Measurements from ENCODE around the gene PLA2G2D. TPM values are rescaled to one million over a fixed set of nuclear protein-coding genes. Genes with fewer than 3 reads are reported as not detected.

The PLA2G2D gene
- total and polyA plus RNA-seq, 9 of the 15 experiments (the other 6 are each of a cell fraction or from before 2014, with no cell fraction given): not detected

- Histone ChIP-seq H3K27ac (ENCODE audit: extremely low read depth, low read depth, low read length) (no peak overlapping the region), H3K36me3 (ENCODE audit: control insufficient read depth, insufficient read depth, low read length) (no peaks in the 10 kb centered on the region), H4K20me1 (replicated peaks; ENCODE audit: control insufficient read depth, insufficient read depth, low read length) (no peaks in the 10 kb centered on the region), H3K9me1 (ENCODE audit: control insufficient read depth, insufficient read depth, low read length) (no peaks in the 10 kb centered on the region), H3K9ac (ENCODE audit: insufficient read depth in 1 of 2, low read depth in 2 of 2, low read length in 2 of 2) (no peak overlapping the region), H3K9me3 (replicated peaks; ENCODE audit: control insufficient read depth, insufficient read depth, low read depth, low read length) (no peaks in the 10 kb centered on the region), H3K4me2 (ENCODE audit: insufficient read depth, low read length) (no peak overlapping the region), H3K79me2 (ENCODE audit: control insufficient read depth, insufficient read depth, low read length) (no peaks in the 10 kb centered on the region), H2AFZ (ENCODE audit: low read depth, low read length) (no peak overlapping the region), H3K4me3 (no peak overlapping the region), H3K27me3 (ENCODE audit: control insufficient read depth in 2 of 2, insufficient read depth in 2 of 2, low read length in 2 of 2) (peaks cover 20 to 60% of the 10 kb centered on the region in 2 experiments; a peak in 4 of 5 replicates), H3K4me1 (replicated peaks in 1 of 2; ENCODE audit: control insufficient read depth in 2 of 2, insufficient read depth in 2 of 2, low read length in 2 of 2) (no peaks in the 10 kb centered on the region)
- peak; percentile 11 for FAIRE-seq
- DNase-seq (ENCODE audit: extremely low read depth in 1 of 4, low spot score in 3 of 4): no peak
- 3% methylated on average over 8 of the region's 8 CpGs for WGBS (ENCODE audit: insufficient coverage, low coverage, missing lambda C conversion rate)
- TF ChIP-seq NCOR1 (IDR thresholded peaks at IDR 0.05) (no peak), ZNF644 (tag; IDR thresholded peaks at IDR 0.05; ENCODE audit: low read depth) (no peak), GTF2A2 (tag; IDR thresholded peaks at IDR 0.05) (no peak)
- no peak for ATAC-seq
- CTCF ChIA-PET (ENCODE audit: low intra/inter-chr PET ratio): no interaction called here
- POLR2A ChIA-PET: no interaction called here
- intact Hi-C loops (cut with micrococcal nuclease): no loop called here
- in situ Hi-C loops (cut with MboI): no loop called here
- no TSS peak for BruUV-seq (replicated peaks)
These were observed 41.1 kb downstream of the PLA2G2D start for GRCh38 chr1:20078171-20078651.

DNA sequence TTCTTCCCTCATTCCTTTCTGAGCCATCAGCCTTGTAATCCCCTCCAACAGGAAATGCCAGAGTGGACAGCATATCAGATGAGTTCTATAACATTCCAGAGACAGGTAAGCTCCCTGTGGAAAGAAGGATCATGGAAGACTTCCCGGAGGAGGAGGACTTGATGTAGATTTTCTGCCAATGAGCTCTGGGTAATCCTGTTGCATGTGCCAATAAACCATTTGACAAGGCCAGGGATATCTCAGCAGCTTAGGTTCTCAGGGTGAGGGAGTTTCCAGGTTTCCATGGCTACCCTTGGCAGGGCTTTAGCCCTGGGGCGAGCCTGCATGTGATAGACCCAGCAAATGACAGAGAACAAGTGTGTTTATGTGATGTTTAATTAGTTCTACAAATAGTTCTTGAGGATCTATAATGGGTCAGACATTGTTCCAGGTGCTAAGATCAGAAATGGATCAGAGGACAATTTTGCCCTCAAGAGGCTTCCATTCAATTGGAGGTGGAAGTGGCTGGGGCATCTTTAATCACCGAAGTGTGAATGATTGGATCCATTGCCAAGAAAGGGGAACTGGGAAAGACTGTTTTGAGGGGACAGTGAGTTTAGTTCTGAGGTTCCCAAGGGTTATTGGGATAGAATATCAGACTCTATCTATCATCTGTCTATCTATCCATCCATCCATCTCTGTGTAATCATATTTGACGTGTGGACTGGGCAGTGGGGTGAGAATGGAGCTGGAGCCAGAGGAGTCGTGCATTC is 42.5 kb downstream of the PLA2G2D start:
- H3K27ac ChIP-seq (ENCODE audit: extremely low read depth, low read depth, low read length): no peak overlapping the region
- no peak for DNase-seq (ENCODE audit: extremely low read depth in 1 of 4, low spot score in 3 of 4)
- H3K4me3 ChIP-seq: no peak overlapping the region
- TF ChIP-seq ZFP36 (IDR thresholded peaks at IDR 0.05; ENCODE audit: low read depth, low read length, partially characterized antibody): peak; percentile 77
- no peak for TF ChIP-seq BHLHE40 (IDR thresholded peaks at IDR 0.05; ENCODE audit: low read length)
- peak; percentile 32 for TF ChIP-seq RBM25 (IDR thresholded peaks at IDR 0.05; ENCODE audit: low read depth, low read length, severe bottlenecking)
- H3K9me3 ChIP-seq (replicated peaks; ENCODE audit: control insufficient read depth, insufficient read depth, low read depth, low read length): no peaks in the 10 kb centered on the region
- no peaks in the 10 kb centered on the region for H4K20me1 ChIP-seq (replicated peaks; ENCODE audit: control insufficient read depth, insufficient read depth, low read length)
- no peak for ATAC-seq
- H3K9me1 ChIP-seq (ENCODE audit: control insufficient read depth, insufficient read depth, low read length): no peaks in the 10 kb centered on the region
- intact Hi-C loops (cut with micrococcal nuclease) (no loop called here), in situ Hi-C loops (cut with MboI) (no loop called here)
- FAIRE-seq: no peak
- H3K4me2 ChIP-seq (ENCODE audit: insufficient read depth, low read length): no peak overlapping the region
- no peaks in the 10 kb centered on the region for H3K36me3 ChIP-seq (ENCODE audit: control insufficient read depth, insufficient read depth, low read length)
- ChIA-PET CTCF (ENCODE audit: low intra/inter-chr PET ratio) (no interaction called here), POLR2A (no interaction called here)
- no peaks in the 10 kb centered on the region for H3K79me2 ChIP-seq (ENCODE audit: control insufficient read depth, insufficient read depth, low read length)
- H2AFZ ChIP-seq (ENCODE audit: low read depth, low read length): no peak overlapping the region
- no peaks in the 10 kb centered on the region for H3K4me1 ChIP-seq (replicated peaks in 1 of 2; ENCODE audit: control insufficient read depth in 2 of 2, insufficient read depth in 2 of 2, low read length in 2 of 2)
- H3K27me3 ChIP-seq (ENCODE audit: control insufficient read depth in 2 of 2, insufficient read depth in 2 of 2, low read length in 2 of 2): peaks cover 27 to 59% of the 10 kb centered on the region in 2 experiments; a peak in 3 of 5 replicates
- BruUV-seq (replicated peaks): no TSS peak
- H3K9ac ChIP-seq (ENCODE audit: insufficient read depth in 1 of 2, low read depth in 2 of 2, low read length in 2 of 2): no peak overlapping the region
- 0% methylated on average over 5 of the region's 5 CpGs for WGBS (ENCODE audit: insufficient coverage, low coverage, missing lambda C conversion rate)
